PC-3 (cell line): Measurements from ENCODE around the gene CANT1. TPM values are rescaled to one million over a fixed set of nuclear protein-coding genes. Genes with fewer than 3 reads are reported as not detected.

ENCODE experiments used
- ATAC-seq: fragments of 200-7000 bp; cut with Tn5 transposase; 2 replicates; pipeline ENCODE4 v1.9.1; 2020; ENCODE audit warnings: mild to moderate bottlenecking, moderate library complexity
- BruUV-seq: library from RNA; stranded (reverse); fragments of 400-500 nt; replicated peaks from 2 replicates; lab custom pipeline; 2021; lab: Mats Ljungman, UMichigan
- CTCF ChIA-PET: fragments of 300-600 bp; sonication (Branson Sonifier 250); formaldehyde crosslinking; loops from one replicate; lab custom pipeline; 2022; ENCODE audit warnings: antibody characterized with exemption; lab: Charles Lee
- POLR2A ChIA-PET: fragments of 300-600 bp; sonication (Branson Sonifier 250); formaldehyde crosslinking; loops from one replicate; lab custom pipeline; 2022; ENCODE audit warnings: antibody characterized with exemption; ENCODE audit not compliant: unreplicated experiment; lab: Charles Lee
- DNase-seq: peaks from one replicate; pipeline ENCODE4 v3.0.0-alpha.2; 2015
- H2AFZ ChIP-seq: fragments of 300-600 bp; sonication (generic); 2 replicates; pipeline ENCODE4 v1.6.0; 2016; ENCODE audit warnings: antibody characterized with exemption, low read length
- H3F3A ChIP-seq: fragments of 300-600 bp; sonication (generic); one replicate; pipeline ENCODE4 v1.6.0; 2017; ENCODE audit warnings: antibody characterized with exemption, low read length, control low read depth, mild to moderate bottlenecking; ENCODE audit not compliant: unreplicated experiment
- H3K27ac ChIP-seq: fragments of 300-600 bp; sonication (generic); 2 replicates; pipeline ENCODE4 v1.5.1; 2016; ENCODE audit warnings: mild to moderate bottlenecking, low read length
- H3K27me3 ChIP-seq: fragments of 300-600 bp; sonication (generic); 2 replicates; pipeline ENCODE4 v1.6.1; 2016; ENCODE audit warnings: low read length, mixed read lengths
- H3K36me3 ChIP-seq: fragments of 300-600 bp; sonication (generic); 2 replicates; pipeline ENCODE4 v1.6.1; 2016; ENCODE audit warnings: low read depth, mixed run types, low read length, mixed read lengths
- H3K4me1 ChIP-seq: fragments of 300-600 bp; sonication (generic); 2 replicates; pipeline ENCODE4 v1.5.1; 2016; ENCODE audit warnings: low read length; ENCODE audit not compliant: insufficient read depth
- H3K4me2 ChIP-seq: fragments of 300-600 bp; sonication (generic); 2 replicates; pipeline ENCODE4 v1.6.0; 2016; ENCODE audit warnings: low read length
- H3K4me3 ChIP-seq: fragments of 300-600 bp; sonication (generic); 2 replicates; pipeline ENCODE4 v1.5.1; 2016; ENCODE audit warnings: mild to moderate bottlenecking, low read length, mixed read lengths
- H3K79me2 ChIP-seq: fragments of 300-600 bp; sonication (generic); 2 replicates; pipeline ENCODE4 v1.6.1; 2017; ENCODE audit warnings: low read length, mixed read lengths
- H3K9ac ChIP-seq: fragments of 300-600 bp; sonication (generic); 2 replicates; pipeline ENCODE4 v1.6.0; 2016; ENCODE audit warnings: mild to moderate bottlenecking, low read length
- H3K9me2 ChIP-seq: fragments of 300-600 bp; sonication (generic); replicated peaks from 2 replicates; pipeline ENCODE4 v1.6.1; 2016; ENCODE audit warnings: mixed run types, low read length, mixed read lengths
- H3K9me3 ChIP-seq: fragments of 300-600 bp; sonication (generic); 2 replicates; pipeline ENCODE4 v1.6.1; 2016; ENCODE audit warnings: low read length, mixed read lengths
- H4K20me1 ChIP-seq: fragments of 300-600 bp; sonication (generic); 2 replicates; pipeline ENCODE4 v1.6.1; 2016; ENCODE audit warnings: low read length, mixed read lengths
- CTCF ChIP-seq: fragments of 300-600 bp; sonication (generic); conservative IDR thresholded peaks from 2 replicates; pipeline ENCODE4 v1.5.1; 2017; ENCODE audit warnings: antibody characterized with exemption, low read depth, mild to moderate bottlenecking, low read length
- EZH2 ChIP-seq: fragments of 300-600 bp; sonication (generic); IDR thresholded peaks from one replicate; pipeline ENCODE4 v1.6.1; 2017; ENCODE audit warnings: antibody characterized with exemption, mild to moderate bottlenecking, low read length; ENCODE audit not compliant: unreplicated experiment
- EZH2phosphoT487 ChIP-seq: fragments of 300-600 bp; sonication (generic); IDR thresholded peaks from 2 replicates; pipeline ENCODE4 v1.6.1; 2018; ENCODE audit warnings: mild to moderate bottlenecking, antibody characterized with exemption, low read length, borderline replicate concordance
- intact Hi-C: fragments of 100-400 bp; cut with micrococcal nuclease; formaldehyde crosslinking; loops from 2 replicates; pipeline ENCODE4 v1.9.0; 2023
- total RNA-seq: library from RNA; depleted of rRNA; stranded (reverse); fragments of >200 nt; gene quantifications from 2 replicates; pipeline ENCODE4 v1.2.3, GENCODE V29; 2014

The CANT1 gene
- total RNA-seq, 1 experiment from 2014 or later: 191 TPM

GRCh38 chr17:78973792-78974520 lies 35.6 kb downstream of the CANT1 start:
- no peak overlapping the region for H2AFZ ChIP-seq
- H3K36me3 ChIP-seq: no peaks in the 10 kb centered on the region
- peaks cover 9% of the 10 kb centered on the region for H3K4me1 ChIP-seq
- TF ChIP-seq EZH2: no peak
- no peak for TF ChIP-seq CTCF
- ATAC-seq (no peak), DNase-seq (no peak)
- no peak overlapping the region for H3K4me3 ChIP-seq
- H3K79me2 ChIP-seq: peaks cover 8% of the 10 kb centered on the region; the same call in 1 of the 2 replicates
- no TSS peak for BruUV-seq
- no peaks in the 10 kb centered on the region for H3K9me3 ChIP-seq
- no peak overlapping the region for H3K4me2 ChIP-seq
- H3K9ac ChIP-seq: no peak overlapping the region
- no peak overlapping the region for H3K27ac ChIP-seq
- no peaks in the 10 kb centered on the region for H3K27me3 ChIP-seq
- ChIA-PET CTCF (no interaction called here), POLR2A (no interaction called here)
- H3F3A ChIP-seq: no peaks in the 10 kb centered on the region
- intact Hi-C loops: loop anchor here (5.0 kb wide), 1 partner anchor 42 kb away; no protein-coding TSS in a partner anchor
- H3K9me2 ChIP-seq: no peaks in the 10 kb centered on the region
- H4K20me1 ChIP-seq: no peaks in the 10 kb centered on the region

DNA sequence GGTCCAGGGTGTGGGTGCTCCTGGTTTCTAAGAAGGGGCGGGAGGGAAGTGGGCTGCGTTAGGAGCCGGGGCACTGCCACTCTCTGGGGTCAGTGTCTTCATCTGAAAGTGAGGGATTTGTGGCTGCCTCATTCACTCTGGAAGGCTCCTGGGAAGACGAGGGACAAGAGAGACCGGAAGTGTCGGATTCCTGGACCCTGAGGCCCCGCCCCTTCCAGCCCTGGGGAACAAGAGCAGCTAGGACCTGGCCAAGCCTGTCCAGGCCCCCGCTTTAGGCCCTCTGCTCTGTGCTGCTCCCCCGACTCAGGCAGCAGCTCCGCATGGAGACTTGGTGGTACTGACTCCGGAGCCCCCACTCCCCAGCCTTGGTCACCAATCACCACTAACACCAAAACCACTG lies 36.4 kb downstream of the CANT1 start:
- Histone ChIP-seq H2AFZ (no peak overlapping the region), H3K9ac (no peak overlapping the region), H3K36me3 (no peaks in the 10 kb centered on the region), H4K20me1 (no peaks in the 10 kb centered on the region), H3F3A (no peaks in the 10 kb centered on the region), H3K4me1 (peaks cover 8% of the 10 kb centered on the region), H3K9me2 (no peaks in the 10 kb centered on the region), H3K27ac (no peak overlapping the region), H3K79me2 (peaks cover 2% of the 10 kb centered on the region; the same call in 1 of the 2 replicates), H3K4me2 (no peak overlapping the region), H3K9me3 (no peaks in the 10 kb centered on the region), H3K4me3 (no peak overlapping the region), H3K27me3 (no peaks in the 10 kb centered on the region)
- intact Hi-C loops: loop anchor here (5.0 kb wide), 1 partner anchor 41 kb away; no protein-coding TSS in a partner anchor
- CTCF ChIA-PET: interaction anchor here (0.6 kb wide), 1 partner anchor 107 kb away, joined by 3 read pairs; no protein-coding TSS in a partner anchor
- DNase-seq: no peak
- BruUV-seq: no TSS peak
- ATAC-seq: no peak
- TF ChIP-seq CTCF: no peak
- no peak for TF ChIP-seq EZH2phosphoT487
- no peak for TF ChIP-seq EZH2
- POLR2A ChIA-PET: no interaction called here

- Histone ChIP-seq H3K9me2 (no peaks in the 10 kb centered on the region), H3K79me2 (no peaks in the 10 kb centered on the region), H3K4me1 (peaks cover 8% of the 10 kb centered on the region), H2AFZ (no peak overlapping the region), H3K9me3 (no peaks in the 10 kb centered on the region), H3K9ac (no peak overlapping the region), H3F3A (no peaks in the 10 kb centered on the region), H4K20me1 (no peaks in the 10 kb centered on the region), H3K4me2 (no peak overlapping the region), H3K27me3 (no peaks in the 10 kb centered on the region), H3K36me3 (no peaks in the 10 kb centered on the region), H3K27ac (no peak overlapping the region), H3K4me3 (no peak overlapping the region)
- ChIA-PET POLR2A (no interaction called here), CTCF (no interaction called here)
- DNase-seq (no peak), ATAC-seq (no peak)
- intact Hi-C loops: loop anchor here (5.0 kb wide), 1 partner anchor 40 kb away; no protein-coding TSS in a partner anchor
- BruUV-seq: no TSS peak
- no peak for TF ChIP-seq EZH2phosphoT487
- TF ChIP-seq CTCF: no peak
- no peak for TF ChIP-seq EZH2
Observed at GRCh38 chr17:78972507-78973105, 37.0 kb downstream of the CANT1 start.
